ENCODE results near the gene PALLD. TPM values are rescaled to one million over a fixed set of nuclear protein-coding genes. Genes with fewer than 3 reads are reported as not detected.

The PALLD gene
- total RNA-seq, 1 donor from 2014 or later = 85.7 TPM

- no peak for TF ChIP-seq EZH2phosphoT487 (IDR thresholded peaks at IDR 0.05)
- no peaks in the 10 kb centered on the region for H3K4me1 ChIP-seq
- Mint-ChIP-seq H3K27ac (no peak overlapping the region), H3K36me3 (peaks cover 18% of the 10 kb centered on the region), H3K9me3 (peaks cover 12% of the 10 kb centered on the region), H3K27me3 (ENCODE audit: insufficient read depth, low read depth) (no peaks in the 10 kb centered on the region), H3K4me1 (no peaks in the 10 kb centered on the region), H3K4me3 (no peak overlapping the region)
- H2AFZ ChIP-seq (replicated peaks) = no peak overlapping the region
- H3K36me3 ChIP-seq = no peaks in the 10 kb centered on the region
- no peaks in the 10 kb centered on the region for H3F3A ChIP-seq (ENCODE audit: low read depth)
- no peak overlapping the region for H3K9ac ChIP-seq
- H3K9me3 ChIP-seq (ENCODE audit: low read depth) = no peaks in the 10 kb centered on the region
- no peak overlapping the region for H3K27ac ChIP-seq
- H3K4me2 ChIP-seq = no peak overlapping the region
- no peaks in the 10 kb centered on the region for H3K79me2 ChIP-seq (ENCODE audit: low read depth)
- H3K27me3 ChIP-seq = no peaks in the 10 kb centered on the region
- no peak overlapping the region for H3K4me3 ChIP-seq
- no peaks in the 10 kb centered on the region for H4K20me1 ChIP-seq (ENCODE audit: low read depth)
- no peak for DNase-seq (ENCODE audit: low spot score)
Measured at GRCh38 chr4:168960716-168961115, 463.9 kb downstream of the PALLD start.

- Histone ChIP-seq H3K9me3 (ENCODE audit: low read depth) (peaks cover 25% of the 10 kb centered on the region), H2AFZ (replicated peaks) (no peak overlapping the region), H3K4me3 (no peak overlapping the region), H3K4me1 (no peaks in the 10 kb centered on the region), H3K79me2 (ENCODE audit: low read depth) (no peaks in the 10 kb centered on the region), H3K9ac (no peak overlapping the region), H3K27ac (no peak overlapping the region), H3K36me3 (peaks cover 6% of the 10 kb centered on the region), H3K27me3 (no peaks in the 10 kb centered on the region), H4K20me1 (ENCODE audit: low read depth) (no peaks in the 10 kb centered on the region), H3K4me2 (no peak overlapping the region), H3F3A (ENCODE audit: low read depth) (no peaks in the 10 kb centered on the region)
- Mint-ChIP-seq H3K4me1 (no peaks in the 10 kb centered on the region), H3K36me3 (peaks cover 16% of the 10 kb centered on the region), H3K27me3 (ENCODE audit: insufficient read depth, low read depth) (no peaks in the 10 kb centered on the region), H3K27ac (no peak overlapping the region), H3K9me3 (peaks cover 48% of the 10 kb centered on the region), H3K4me3 (no peak overlapping the region)
- TF ChIP-seq EZH2 (IDR thresholded peaks at IDR 0.05) (no peak), CTCF (IDR thresholded peaks at IDR 0.05) (no peak), EZH2phosphoT487 (IDR thresholded peaks at IDR 0.05) (no peak)
- no peak for DNase-seq (ENCODE audit: low spot score)
Measured at GRCh38 chr4:168972596-168972995, 475.7 kb downstream of the PALLD start.

Small RNA genes within 50 kb of the gene (small RNA-seq; reads per million reads assigned to genes)
- gene RF00432 = not detected
- not detected for gene RNU6-1336P
- gene RNU6-853P = not detected

Other genes starting within 250 kb of the PALLD start
- gene DDX60, start 178.3 kb upstream of the PALLD start, total RNA-seq (ENCODE audit: low replicate concordance) = 3.3 and 7.8 TPM in 2 replicates
- 0.77 and 1.3 TPM in 2 replicates for gene DDX60L, start 16.6 kb upstream of the PALLD start, total RNA-seq (ENCODE audit: low replicate concordance)